D721Med (cell line): Measurements from ENCODE around the gene TSR3.

Source experiments
- DNase-seq: peaks from one replicate; pipeline ENCODE4 v3.0.0; 2011; ENCODE audit warnings: low spot score; ENCODE audit not compliant: insufficient read length
- FAIRE-seq: peaks from 2 replicates; lab custom pipeline; 2011; peaks lifted over from hg19 to GRCh38; lab: Jason Lieb, UNC
- TF ChIP-seq, protein P1 (sequence below): IDR thresholded peaks from 2 replicates; pipeline ENCODE4 v1.5.1; 2012; ENCODE audit warnings: mild to moderate bottlenecking, control low read depth; ENCODE audit not compliant: insufficient read depth; ENCODE audit errors: missing control alignments

TSR3 gene

DNA sequence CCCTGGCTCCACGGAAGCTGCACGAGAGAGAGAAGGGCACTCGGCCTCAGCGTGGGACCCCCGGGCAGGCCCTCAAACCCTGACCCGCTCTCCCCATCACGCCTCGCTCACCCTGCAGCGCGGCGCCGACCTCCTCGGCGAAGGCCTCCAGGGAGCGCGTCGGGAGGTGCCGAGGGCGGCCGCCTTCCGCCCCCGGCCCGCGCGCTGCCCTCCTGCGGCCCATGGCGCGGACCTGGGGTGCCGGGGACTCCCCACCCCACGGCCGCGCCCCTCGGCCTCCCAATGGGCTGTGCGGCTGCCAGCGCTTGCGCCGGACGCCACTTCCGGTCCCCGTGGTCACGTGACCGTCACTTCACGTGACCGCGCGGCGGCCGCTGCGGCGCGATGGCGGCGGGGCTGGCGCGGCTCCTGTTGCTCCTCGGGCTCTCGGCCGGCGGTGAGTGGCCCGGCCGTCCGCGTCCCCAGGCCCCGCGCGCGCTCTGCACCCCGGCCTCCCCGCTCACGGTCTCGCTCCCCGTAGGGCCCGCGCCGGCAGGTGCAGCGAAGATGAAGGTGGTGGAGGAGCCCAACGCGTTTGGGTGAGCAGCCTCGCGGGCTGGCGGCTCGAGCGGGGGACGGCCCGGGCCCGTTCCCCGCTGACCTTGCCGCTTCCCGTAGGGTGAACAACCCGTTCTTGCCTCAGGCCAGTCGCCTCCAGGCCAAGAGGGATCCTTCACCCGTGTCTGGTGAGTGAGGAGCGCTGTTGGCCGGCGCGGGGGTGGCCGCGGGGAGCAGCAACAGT is at the start of gene TSR3, which contains the start of gene GNPTG:
Gene TSR3 (minus strand): TSS at position 297 of the 781 bp plus-strand sequence. CDS start 74 bp downstream, at position 223.
Gene GNPTG (plus strand): TSS at position 350 of the 781 bp plus-strand sequence. CDS start 35 bp downstream, at position 385.
- TF ChIP-seq, protein P1, sequence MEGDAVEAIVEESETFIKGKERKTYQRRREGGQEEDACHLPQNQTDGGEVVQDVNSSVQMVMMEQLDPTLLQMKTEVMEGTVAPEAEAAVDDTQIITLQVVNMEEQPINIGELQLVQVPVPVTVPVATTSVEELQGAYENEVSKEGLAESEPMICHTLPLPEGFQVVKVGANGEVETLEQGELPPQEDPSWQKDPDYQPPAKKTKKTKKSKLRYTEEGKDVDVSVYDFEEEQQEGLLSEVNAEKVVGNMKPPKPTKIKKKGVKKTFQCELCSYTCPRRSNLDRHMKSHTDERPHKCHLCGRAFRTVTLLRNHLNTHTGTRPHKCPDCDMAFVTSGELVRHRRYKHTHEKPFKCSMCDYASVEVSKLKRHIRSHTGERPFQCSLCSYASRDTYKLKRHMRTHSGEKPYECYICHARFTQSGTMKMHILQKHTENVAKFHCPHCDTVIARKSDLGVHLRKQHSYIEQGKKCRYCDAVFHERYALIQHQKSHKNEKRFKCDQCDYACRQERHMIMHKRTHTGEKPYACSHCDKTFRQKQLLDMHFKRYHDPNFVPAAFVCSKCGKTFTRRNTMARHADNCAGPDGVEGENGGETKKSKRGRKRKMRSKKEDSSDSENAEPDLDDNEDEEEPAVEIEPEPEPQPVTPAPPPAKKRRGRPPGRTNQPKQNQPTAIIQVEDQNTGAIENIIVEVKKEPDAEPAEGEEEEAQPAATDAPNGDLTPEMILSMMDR: no peak
- DNase-seq: peak; percentile 87
- no peak for FAIRE-seq

DNA sequence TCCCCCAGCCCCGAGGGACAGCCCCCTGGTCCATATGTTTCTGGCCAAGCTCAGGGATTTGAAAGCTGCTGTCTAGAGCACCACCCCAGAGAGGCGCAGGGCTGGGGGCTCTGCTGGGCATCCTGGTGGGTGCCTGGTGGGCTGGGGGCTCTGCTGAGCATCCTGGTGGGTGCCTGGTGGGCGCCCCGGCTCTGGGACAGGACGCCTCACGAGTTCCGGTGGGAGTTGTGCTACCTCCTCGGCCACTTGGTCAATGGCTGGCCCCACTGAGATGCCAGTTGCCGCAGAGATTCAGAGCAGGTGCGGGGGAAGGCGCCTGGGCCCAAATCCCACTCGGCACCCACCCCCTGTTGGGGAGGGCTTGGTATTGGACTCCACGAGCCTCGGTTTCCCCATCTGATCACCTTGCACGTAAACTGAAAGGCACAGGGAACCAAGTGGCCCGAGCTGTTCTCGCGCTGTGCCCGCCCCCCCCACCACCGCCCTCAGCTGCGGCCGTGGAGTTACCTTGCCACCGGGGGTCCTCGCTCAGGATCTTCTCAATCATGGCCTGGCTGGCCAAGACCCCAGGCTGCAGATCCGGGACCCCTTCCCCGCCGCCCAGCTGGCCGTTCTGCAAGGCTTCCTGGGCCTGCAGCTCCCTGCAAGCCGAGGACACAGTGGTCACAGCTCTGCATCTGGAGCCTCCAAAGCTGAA is 49.5 kb upstream of the TSR3 start:
- DNase-seq: no peak
- FAIRE-seq: no peak
- TF ChIP-seq, protein P1: no peak

DNA sequence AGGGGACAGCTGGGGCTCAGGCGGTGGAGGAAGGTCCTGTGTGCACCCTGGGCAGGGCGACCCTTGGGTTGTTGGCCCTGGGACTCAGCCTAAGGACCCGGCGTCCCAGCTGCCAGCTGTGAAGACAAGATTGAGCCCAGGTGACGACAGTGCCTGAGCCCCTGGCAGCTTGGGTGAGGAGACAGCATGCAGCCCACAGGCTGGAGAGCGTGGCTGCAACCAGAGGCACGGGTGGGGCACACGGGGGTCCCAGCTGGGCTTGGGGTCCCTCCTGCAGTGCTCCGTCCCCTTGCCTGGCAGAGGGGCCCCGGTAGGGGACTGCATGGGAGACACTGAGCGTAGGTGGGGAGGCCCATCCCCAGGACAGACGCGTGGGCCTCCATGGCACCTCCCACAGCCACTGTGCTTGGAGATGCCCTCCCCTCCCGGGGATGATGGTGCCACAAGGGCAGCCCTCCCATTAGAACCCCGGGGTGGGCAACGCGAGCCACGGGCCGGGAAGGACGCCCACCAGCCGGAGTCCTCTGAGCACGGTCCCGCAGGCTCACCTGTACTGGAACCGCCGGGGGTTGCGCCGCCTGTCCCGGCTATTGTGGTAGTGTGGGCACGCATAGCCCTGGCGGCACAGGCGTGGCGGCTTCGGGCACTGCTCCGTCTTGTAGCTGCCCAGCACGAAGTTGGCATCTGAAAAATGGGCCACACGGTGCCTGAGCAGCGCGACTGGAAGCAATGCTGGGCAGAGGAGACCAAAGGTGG is 47.3 kb upstream of the TSR3 start:
- FAIRE-seq (no peak), DNase-seq (no peak)
- TF ChIP-seq, protein P1: no peak

DNA sequence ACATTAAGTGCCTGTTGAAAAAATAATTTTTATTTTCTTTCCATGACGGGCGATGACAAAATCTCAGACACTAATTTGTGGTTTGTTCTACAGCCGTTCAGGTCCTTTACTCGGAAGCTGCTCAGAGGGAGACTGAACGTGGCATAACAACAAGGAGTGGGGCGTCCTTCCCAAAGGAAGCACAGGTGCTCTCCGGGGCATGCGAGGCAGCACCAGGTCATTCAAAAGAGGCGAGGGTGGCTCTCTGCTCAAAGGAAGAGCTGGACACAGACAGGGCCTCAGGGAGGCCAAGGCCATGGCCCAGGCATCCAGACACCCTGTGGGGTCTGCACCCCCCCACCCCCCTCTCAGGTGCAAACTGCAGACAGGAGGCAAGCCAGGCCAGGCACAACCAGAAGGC is 46.7 kb upstream of the TSR3 start:
- no peak for DNase-seq
- no peak for FAIRE-seq
- TF ChIP-seq, protein P1: no peak

DNA sequence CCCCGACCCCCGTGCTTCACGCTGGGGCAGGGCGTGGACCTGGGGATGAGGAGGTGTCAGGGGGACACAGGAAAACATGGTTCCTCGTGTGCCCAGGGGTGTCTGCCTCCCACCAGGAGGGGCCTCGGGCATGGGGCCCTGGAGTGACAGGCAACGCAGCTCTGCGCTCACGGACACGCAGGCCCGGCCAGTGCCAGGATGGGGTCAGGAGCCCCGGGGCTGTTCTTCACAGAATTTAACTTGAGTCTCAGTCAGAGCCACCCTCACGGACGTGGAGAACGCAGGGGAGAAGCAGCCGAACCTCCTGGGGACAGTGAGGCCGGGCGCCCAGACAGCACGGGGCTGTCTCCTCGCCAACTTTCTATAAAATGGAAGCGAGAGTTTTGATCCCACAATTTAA is 46.1 kb upstream of the TSR3 start:
- TF ChIP-seq, protein P1: no peak
- no peak for FAIRE-seq

DNA sequence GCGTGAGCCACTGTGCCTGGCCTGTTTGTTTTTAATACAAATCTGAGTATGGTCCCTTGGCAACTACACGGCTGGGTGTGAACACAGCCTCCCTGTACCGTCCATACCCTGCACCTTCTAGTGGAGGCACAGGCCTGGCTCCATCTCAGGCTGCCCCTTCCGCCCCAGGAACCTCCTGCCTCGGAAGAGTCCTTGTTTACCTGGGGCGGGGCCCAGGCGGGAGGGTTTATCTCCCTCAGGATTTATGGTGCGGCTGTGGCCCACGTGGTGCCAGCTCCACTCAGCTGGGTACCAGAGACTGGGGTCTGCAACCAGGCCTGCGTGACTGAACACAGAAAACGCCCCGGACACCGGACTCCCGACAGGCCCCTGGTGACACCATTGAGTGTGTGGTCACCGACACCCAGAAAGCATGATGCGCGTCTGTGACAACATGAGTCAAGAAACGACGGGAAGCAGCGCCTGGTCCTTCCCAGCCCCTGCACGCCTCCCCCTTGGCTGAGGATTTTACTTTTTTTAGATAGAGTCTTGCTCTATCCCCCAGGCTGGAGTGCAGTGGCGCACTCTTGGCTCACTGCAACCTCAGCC is 43.9 kb upstream of the TSR3 start:
- TF ChIP-seq, protein P1: no peak
- FAIRE-seq: no peak
- no peak for DNase-seq

More for the DNA sequence above, 46.1 kb upstream of the TSR3 start:
- no peak for DNase-seq
